Naive thymus-derived CD4-positive, alpha-beta T cell (primary cell): ENCODE results near the gene WARS2. TPM values are rescaled to one million over a fixed set of nuclear protein-coding genes. Genes with fewer than 3 reads are reported as not detected.
A peak's percentile ranks its signal among the peaks of the same experiment; 100 is the strongest.

Source experiments
- ATAC-seq: fragments of 150-1000 bp; cut with Tn5 transposase; 2 replicates; pipeline ENCODE4 v1.10.0; 2021; ENCODE audit warnings: mild to moderate bottlenecking, moderate library complexity
- CTCF ChIA-PET: fragments of 350-600 bp; sonication (Branson Sonifier 250); formaldehyde crosslinking; loops from one replicate; lab custom pipeline; 2021; ENCODE audit warnings: antibody characterized with exemption; lab: Charles Lee
- POLR2A ChIA-PET: fragments of 350-600 bp; sonication (Branson Sonifier 250); formaldehyde crosslinking; loops from one replicate; lab custom pipeline; 2021; ENCODE audit warnings: antibody characterized with exemption, inconsistent platforms; lab: Charles Lee
- DNase-seq, 9 donors: peaks; one replicate each; pipeline versions ENCODE4 v3.0.0 to v3.0.0-alpha.2; 2020 to 2022; ENCODE audit warnings: mixed read lengths in 1 of 9
- H3K27ac ChIP-seq: one replicate; pipeline ENCODE4 v1.7.0; 2013; ENCODE audit warnings: mild to moderate bottlenecking, low read depth, low read length, moderate library complexity
- H3K27me3 ChIP-seq, 2 donors: one replicate each; pipeline ENCODE4 v1.7.0; 2013; ENCODE audit warnings: low read length in 2 of 2, mild to moderate bottlenecking in 2 of 2, moderate library complexity in 2 of 2; ENCODE audit not compliant: control insufficient read depth in 2 of 2, insufficient read depth in 2 of 2
- H3K36me3 ChIP-seq, 3 experiments: 1 replicate in 2 of 3; 2 replicates in 1 of 3; pipeline ENCODE4 v1.7.0; 2013; ENCODE audit warnings: low read length in 3 of 3, mild to moderate bottlenecking in 3 of 3, moderate library complexity in 1 of 3; ENCODE audit not compliant: insufficient read depth in 3 of 3, control insufficient read depth in 2 of 3
- H3K4me1 ChIP-seq, 2 donors: one replicate each; pipeline ENCODE4 v1.7.0; 2013; ENCODE audit warnings: low read length in 2 of 2, mild to moderate bottlenecking in 2 of 2, moderate library complexity in 1 of 2; ENCODE audit not compliant: control insufficient read depth in 2 of 2, insufficient read depth in 2 of 2
- H3K4me3 ChIP-seq: 2 replicates; pipeline ENCODE4 v1.7.0; 2013; ENCODE audit warnings: mild to moderate bottlenecking, low read length
- H3K9me3 ChIP-seq, 3 experiments: 1 replicate in 2 of 3; 2 replicates in 1 of 3; pipeline ENCODE4 v1.7.0; 2013; ENCODE audit warnings: low read length in 3 of 3; ENCODE audit not compliant: control insufficient read depth in 2 of 3
- H3K27ac Mint-ChIP-seq, 9 donors: one replicate each; pipeline ENCODE4 v1.8.0; 2020 to 2022; ENCODE audit warnings: mixed read lengths in 9 of 9, mild to moderate bottlenecking in 8 of 9, moderate library complexity in 5 of 9, inconsistent platforms in 2 of 9
- H3K27me3 Mint-ChIP-seq, 5 donors: one replicate each; pipeline ENCODE4 v1.8.0; 2021 to 2022; ENCODE audit warnings: mixed read lengths in 5 of 5, mild to moderate bottlenecking in 1 of 5
- H3K36me3 Mint-ChIP-seq, 5 donors: one replicate each; pipeline ENCODE4 v1.8.0; 2020 to 2022; ENCODE audit warnings: mixed read lengths in 5 of 5, mild to moderate bottlenecking in 3 of 5, inconsistent platforms in 1 of 5
- H3K4me1 Mint-ChIP-seq, 7 donors: one replicate each; pipeline ENCODE4 v1.8.0; 2020 to 2022; ENCODE audit warnings: mixed read lengths in 7 of 7, mild to moderate bottlenecking in 3 of 7, inconsistent platforms in 1 of 7
- H3K4me3 Mint-ChIP-seq, 10 donors: one replicate each; pipeline ENCODE4 v1.8.0; 2020 to 2022; ENCODE audit warnings: mild to moderate bottlenecking in 10 of 10, mixed read lengths in 10 of 10, moderate library complexity in 6 of 10, inconsistent platforms in 2 of 10
- H3K9me3 Mint-ChIP-seq, 11 donors: one replicate each; pipeline ENCODE4 v1.8.0; 2020 to 2022; ENCODE audit warnings: mixed read lengths in 11 of 11, mild to moderate bottlenecking in 4 of 11, inconsistent platforms in 1 of 11, moderate library complexity in 1 of 11
- intact Hi-C, 2 donors: fragments of 100-400 bp; cut with micrococcal nuclease; formaldehyde crosslinking; loops; one replicate each; pipeline ENCODE4 v1.15.1; 2023
- polyA plus RNA-seq, 2 donors: library from polyadenylated mRNA; unstranded; fragments of 300-500 nt; fragmentation: Illumina TruSeq; gene quantifications; one replicate each; pipeline ENCODE4 v1.2.3, GENCODE V29; 2021
- total RNA-seq, 6 experiments: library from RNA in 5 of 6; stranded (reverse) in 5 of 6; gene quantifications; 1 replicate in 5 of 6; 2 replicates in 1 of 6; pipeline ENCODE4 v1.2.3 and lab custom pipeline; 2021 to 2026

WARS2 gene
- total and polyA plus RNA-seq, 7 experiments from 2014 or later: 8.6 to 27.1 (median 11.5) TPM

GRCh38 chr1:118987468-118988185, 152.8 kb downstream of the WARS2 start:
- ChIA-PET POLR2A (no interaction called here), CTCF (no interaction called here)
- ATAC-seq (no peak), DNase-seq (no peak)
- peaks cover 9 to 17% of the 10 kb centered on the region in 2 donors for H3K27me3 ChIP-seq
- Mint-ChIP-seq H3K4me1 (peaks cover 11 to 46% (median 34%) of the 10 kb centered on the region in 7 donors), H3K27ac (peak overlapping the region in 1 of 9 donors; percentile 77), H3K27me3 (peaks cover 85 to 97% (median 96%) of the 10 kb centered on the region in 5 donors), H3K4me3 (peak overlapping the region in 6 of 10 donors; percentile 36 to 82 (median 58)), H3K36me3 (peaks cover 0 to 17% (median 4%) of the 10 kb centered on the region in 5 donors), H3K9me3 (peaks cover 0 to 60% (median 14%) of the 10 kb centered on the region in 11 donors)
- intact Hi-C loops: no loop called here
- no peak overlapping the region for H3K4me3 ChIP-seq
- no peaks in the 10 kb centered on the region for H3K36me3 ChIP-seq
- no peak overlapping the region for H3K27ac ChIP-seq
- no peaks in the 10 kb centered on the region for H3K9me3 ChIP-seq
- no peaks in the 10 kb centered on the region for H3K4me1 ChIP-seq

GRCh38 chr1:118986555-118987467, 153.6 kb downstream of the WARS2 start:
- ChIA-PET POLR2A (no interaction called here), CTCF (no interaction called here)
- Histone ChIP-seq H3K4me1 (no peaks in the 10 kb centered on the region), H3K27ac (no peak overlapping the region), H3K4me3 (no peak overlapping the region), H3K36me3 (no peaks in the 10 kb centered on the region), H3K9me3 (no peaks in the 10 kb centered on the region), H3K27me3 (peaks cover 5 to 23% of the 10 kb centered on the region in 2 donors)
- peaks cover 0 to 13% (median 3%) of the 10 kb centered on the region in 5 donors for H3K36me3 Mint-ChIP-seq
- peaks cover 11 to 46% (median 34%) of the 10 kb centered on the region in 7 donors for H3K4me1 Mint-ChIP-seq
- H3K27me3 Mint-ChIP-seq: peaks cover 85 to 98% (median 94%) of the 10 kb centered on the region in 5 donors
- no peak for ATAC-seq
- no peak for DNase-seq
- intact Hi-C loops: no loop called here
- H3K4me3 Mint-ChIP-seq: peak overlapping the region; percentile 10 to 82 (median 54)
- peak overlapping the region in 1 of 9 donors; percentile 77 for H3K27ac Mint-ChIP-seq
- peaks cover 0 to 61% (median 12%) of the 10 kb centered on the region in 11 donors for H3K9me3 Mint-ChIP-seq

DNA sequence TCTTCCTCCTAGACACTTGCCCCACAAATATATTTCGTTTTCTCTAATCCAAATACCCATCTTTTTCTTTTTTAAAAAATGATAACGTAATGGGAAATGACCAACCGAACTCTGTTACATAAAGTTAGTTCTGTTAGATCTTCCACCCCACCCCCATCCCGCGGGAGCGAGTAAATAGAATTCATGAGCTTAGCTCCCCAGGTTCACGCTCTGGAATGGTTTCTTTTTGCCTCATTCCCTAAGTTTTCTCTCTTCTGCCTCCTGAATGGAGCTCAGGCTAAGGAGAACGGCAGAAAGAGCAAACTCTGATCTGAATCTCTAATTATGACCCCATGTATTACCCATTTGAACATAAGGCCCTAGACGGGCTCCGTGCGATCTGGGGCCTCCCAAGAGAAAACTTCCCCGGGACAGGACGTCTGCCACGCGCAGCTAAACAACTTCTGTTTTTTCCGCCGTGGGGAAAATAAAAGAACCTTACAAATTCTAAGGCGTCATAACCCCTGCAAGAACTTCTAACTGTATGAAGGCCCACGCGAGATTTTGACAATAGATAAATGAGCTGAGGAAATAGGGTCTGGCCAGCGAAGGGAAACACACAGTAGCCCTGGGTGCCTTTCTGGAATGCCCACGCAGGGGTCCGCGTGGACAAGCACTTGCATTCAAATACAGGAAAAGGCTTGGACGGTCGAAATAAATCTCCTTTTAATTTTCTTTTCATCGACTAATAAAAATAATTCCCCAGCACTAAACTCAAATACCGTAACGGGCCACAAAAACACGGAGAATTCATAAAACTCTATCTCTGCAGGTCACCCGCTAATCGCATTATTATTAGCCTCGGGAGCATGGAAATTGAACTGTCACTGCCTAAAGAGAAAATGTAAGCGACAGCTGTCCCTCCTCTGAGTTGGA, 154.6 kb downstream of the WARS2 start:
- H3K27me3 Mint-ChIP-seq: peaks cover 84 to 97% (median 90%) of the 10 kb centered on the region in 5 donors
- H3K4me3 ChIP-seq: no peak overlapping the region
- H3K9me3 ChIP-seq: no peaks in the 10 kb centered on the region
- H3K36me3 ChIP-seq: no peaks in the 10 kb centered on the region
- intact Hi-C loops: no loop called here
- H3K9me3 Mint-ChIP-seq: peaks cover 0 to 57% (median 9%) of the 10 kb centered on the region in 11 donors
- no peak overlapping the region for H3K27ac ChIP-seq
- H3K4me1 ChIP-seq: no peaks in the 10 kb centered on the region
- no peak for DNase-seq
- CTCF ChIA-PET: no interaction called here
- no peak for ATAC-seq
- peak overlapping the region in 9 of 10 donors; percentile 7 to 82 (median 74) for H3K4me3 Mint-ChIP-seq
- H3K27ac Mint-ChIP-seq: peak overlapping the region in 1 of 9 donors; percentile 33
- POLR2A ChIA-PET: no interaction called here
- peaks cover 0 to 13% (median 3%) of the 10 kb centered on the region in 5 donors for H3K36me3 Mint-ChIP-seq
- peaks cover 4 to 23% of the 10 kb centered on the region in 2 donors for H3K27me3 ChIP-seq
- H3K4me1 Mint-ChIP-seq: peaks cover 11 to 46% (median 34%) of the 10 kb centered on the region in 7 donors

DNA sequence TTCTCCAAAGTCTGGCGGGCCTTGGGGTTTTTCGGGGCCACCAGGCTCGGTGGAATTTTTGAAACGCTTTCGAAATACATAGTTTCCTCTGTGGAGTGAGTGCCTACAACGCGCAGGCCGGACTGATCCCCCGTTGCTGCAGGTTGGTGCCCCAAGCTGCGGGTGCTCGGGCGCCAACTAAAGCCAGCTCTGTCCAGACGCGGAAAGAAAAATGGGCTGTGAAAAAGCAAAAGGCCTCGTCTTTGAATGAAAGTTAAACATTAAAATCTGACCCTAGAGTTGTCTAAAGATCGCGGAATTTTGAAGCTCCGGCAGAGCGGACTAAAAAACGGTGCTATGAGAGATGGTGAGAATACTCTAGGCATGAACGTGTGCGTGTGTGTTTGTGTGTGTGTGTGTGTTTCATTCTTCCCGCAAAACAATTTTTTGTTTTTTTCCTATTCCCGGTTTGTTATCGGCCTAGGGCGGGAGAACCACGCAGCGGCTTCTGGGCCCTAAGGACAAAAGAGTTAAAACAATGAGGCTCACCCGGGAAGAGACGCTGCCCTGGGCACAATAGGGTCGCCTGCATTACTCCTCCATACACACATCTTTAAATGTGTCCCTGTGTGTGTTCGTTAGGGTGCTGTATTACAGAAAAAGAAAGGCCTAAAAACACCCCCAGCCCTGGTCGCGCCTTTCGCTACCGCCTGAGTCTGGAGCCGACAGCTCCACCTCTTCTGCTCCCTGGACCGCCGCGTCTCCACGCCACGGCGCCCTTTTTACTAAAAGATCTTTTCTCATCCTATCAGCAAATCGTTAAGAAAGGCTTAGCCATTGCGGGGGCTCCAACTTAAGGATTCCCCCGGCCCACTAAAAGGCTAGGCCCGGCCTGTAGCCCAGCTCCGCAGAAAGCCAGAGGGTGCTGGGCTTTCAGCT, 155.5 kb downstream of the WARS2 start:
- Mint-ChIP-seq H3K36me3 (peaks cover 0 to 17% (median 3%) of the 10 kb centered on the region in 5 donors), H3K9me3 (peaks cover 0 to 60% (median 13%) of the 10 kb centered on the region in 11 donors), H3K27me3 (peaks cover 84 to 98% (median 90%) of the 10 kb centered on the region in 5 donors), H3K4me1 (peaks cover 11 to 49% (median 36%) of the 10 kb centered on the region in 7 donors), H3K4me3 (peak overlapping the region; percentile 47 to 82 (median 74)), H3K27ac (peak overlapping the region in 1 of 9 donors; percentile 82)
- Histone ChIP-seq H3K27ac (no peak overlapping the region), H3K4me1 (no peaks in the 10 kb centered on the region), H3K9me3 (no peaks in the 10 kb centered on the region), H3K27me3 (peaks cover 4 to 28% of the 10 kb centered on the region in 2 donors), H3K36me3 (no peaks in the 10 kb centered on the region), H3K4me3 (no peak overlapping the region)
- intact Hi-C loops: no loop called here
- DNase-seq: no peak
- no peak for ATAC-seq
- POLR2A ChIA-PET: no interaction called here
- CTCF ChIA-PET: no interaction called here

DNA sequence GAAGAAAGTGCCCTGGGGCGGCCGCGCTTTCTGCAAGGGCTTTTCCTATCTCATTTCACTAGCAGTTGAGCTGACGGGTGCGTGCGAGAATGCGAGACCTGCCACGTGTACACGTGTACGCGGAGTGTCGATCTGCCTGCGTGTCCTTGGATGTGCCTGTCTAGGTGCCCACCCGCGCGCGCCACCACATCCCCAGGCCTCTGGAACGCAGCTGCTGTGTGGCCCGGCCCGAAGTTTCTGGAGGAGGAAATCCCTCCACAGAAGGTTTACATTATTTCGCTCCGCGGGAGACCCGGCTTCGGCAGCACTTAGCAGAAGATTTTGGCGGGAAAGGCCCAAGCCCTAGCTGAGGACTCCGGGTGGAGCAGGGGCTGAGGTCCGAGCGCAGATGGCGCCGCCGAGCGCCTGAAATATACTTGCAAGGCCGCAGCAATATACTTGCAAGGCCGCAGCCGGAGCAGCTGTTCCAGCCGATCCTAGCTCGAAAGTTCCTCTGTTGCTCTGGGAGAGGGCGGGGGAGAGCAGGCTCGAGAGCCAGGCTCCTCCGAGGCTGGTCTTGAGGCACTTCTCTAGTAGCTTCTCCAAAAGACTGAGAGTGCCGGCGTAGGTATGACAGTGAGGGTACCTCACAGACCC, 156.2 kb downstream of the WARS2 start:
- intact Hi-C loops: no loop called here
- ChIA-PET CTCF (no interaction called here), POLR2A (no interaction called here)
- Mint-ChIP-seq H3K4me1 (peaks cover 11 to 54% (median 38%) of the 10 kb centered on the region in 7 donors), H3K27me3 (peaks cover 83 to 97% (median 88%) of the 10 kb centered on the region in 5 donors), H3K27ac (peak overlapping the region in 1 of 9 donors; percentile 82), H3K9me3 (peaks cover 0 to 58% (median 14%) of the 10 kb centered on the region in 11 donors), H3K4me3 (peak overlapping the region in 9 of 10 donors; percentile 56 to 82 (median 75)), H3K36me3 (peaks cover 0 to 18% (median 3%) of the 10 kb centered on the region in 5 donors)
- H3K27me3 ChIP-seq: peaks cover 4 to 29% of the 10 kb centered on the region in 2 donors
- no peak for DNase-seq
- no peak overlapping the region for H3K27ac ChIP-seq
- no peaks in the 10 kb centered on the region for H3K36me3 ChIP-seq
- no peaks in the 10 kb centered on the region for H3K9me3 ChIP-seq
- H3K4me3 ChIP-seq: no peak overlapping the region
- ATAC-seq: no peak
- no peaks in the 10 kb centered on the region for H3K4me1 ChIP-seq
